HepG2 (cell line): ENCODE measurements around the gene AHRR. TPM values are rescaled to one million over a fixed set of nuclear protein-coding genes. Genes with fewer than 3 reads are reported as not detected.

Experiments used
- CHCHD3 ChIP-seq: sonication (generic); formaldehyde crosslinking; IDR thresholded peaks from 2 replicates; pipeline ENCODE4 v1.8.0; 2022; ENCODE audit warnings: mild to moderate bottlenecking, missing genetic modification reagents, moderate library complexity
- CREM ChIP-seq, 2 experiments: sonication (generic) in 1 of 2; formaldehyde crosslinking in 1 of 2; IDR thresholded peaks; 2 replicates each; pipeline versions ENCODE4 v1.4.0 to v1.6.1; 2016 to 2020; ENCODE audit warnings: antibody characterized with exemption in 1 of 2, mild to moderate bottlenecking in 1 of 2, missing genetic modification reagents in 1 of 2
- CSRNP2 ChIP-seq: sonication (generic); formaldehyde crosslinking; conservative IDR thresholded peaks from 2 replicates; pipeline ENCODE4 v1.8.0; 2022; ENCODE audit warnings: low read depth, missing genetic modification reagents
- DNMT3B ChIP-seq: conservative IDR thresholded peaks from 2 replicates; pipeline ENCODE4 v1.6.1; 2016; ENCODE audit warnings: missing biosample characterization, control low read depth
- E2F2 ChIP-seq: sonication (generic); formaldehyde crosslinking; IDR thresholded peaks from 2 replicates; pipeline ENCODE4 v1.4.0; 2020; ENCODE audit warnings: missing genetic modification reagents, borderline replicate concordance
- GLMP ChIP-seq: sonication (generic); formaldehyde crosslinking; IDR thresholded peaks from 2 replicates; pipeline ENCODE4 v1.9.0; 2021; ENCODE audit warnings: missing genetic modification reagents, mild to moderate bottlenecking, borderline replicate concordance
- GTF2F1 ChIP-seq: fragments of 150-350 bp; IDR thresholded peaks from 2 replicates; pipeline ENCODE4 v1.6.1; 2014; ENCODE audit warnings: low read length
- HDAC6 ChIP-seq: fragments of 200-600 bp; sonication (generic); IDR thresholded peaks from 2 replicates; pipeline ENCODE4 v1.7.0; 2017; ENCODE audit warnings: mild to moderate bottlenecking, antibody characterized with exemption, low read length, low read depth
- MBNL3 ChIP-seq: fragments of 250-450 bp; sonication (Bioruptor Pico); conservative IDR thresholded peaks from 2 replicates; pipeline ENCODE4 v1.8.0; 2022; ENCODE audit warnings: mild to moderate bottlenecking, inconsistent platforms
- NR2F1 ChIP-seq, 2 experiments: fragments of 450-650 bp in 1 of 2; formaldehyde crosslinking in 1 of 2; IDR thresholded peaks; 2 replicates each; pipeline versions ENCODE4 v1.5.0 to v1.6.1; 2016 to 2020; ENCODE audit warnings: mild to moderate bottlenecking in 1 of 2, missing compliant biosample characterization in 1 of 2, missing genetic modification reagents in 1 of 2, moderate library complexity in 1 of 2
- PATZ1 ChIP-seq: sonication (generic); formaldehyde crosslinking; IDR thresholded peaks from 2 replicates; pipeline ENCODE4 v1.4.0; 2020; ENCODE audit warnings: missing genetic modification reagents
- PAXIP1 ChIP-seq: sonication (generic); formaldehyde crosslinking; conservative IDR thresholded peaks from 2 replicates; pipeline ENCODE4 v1.4.0; 2020; ENCODE audit warnings: mild to moderate bottlenecking, missing genetic modification reagents, moderate library complexity
- PHF21A ChIP-seq: sonication (generic); formaldehyde crosslinking; IDR thresholded peaks from 2 replicates; pipeline ENCODE4 v1.5.0; 2020; ENCODE audit warnings: mild to moderate bottlenecking, missing genetic modification reagents
- STAG1 ChIP-seq: sonication (generic); formaldehyde crosslinking; IDR thresholded peaks from 2 replicates; pipeline ENCODE4 v1.4.0; 2020; ENCODE audit warnings: missing genetic modification reagents
- ZNF180 ChIP-seq: sonication (generic); formaldehyde crosslinking; IDR thresholded peaks from 2 replicates; pipeline ENCODE4 v1.4.0; 2020; ENCODE audit warnings: low read depth, missing genetic modification reagents, borderline replicate concordance
- ZNF33B ChIP-seq: sonication (generic); formaldehyde crosslinking; IDR thresholded peaks from 2 replicates; pipeline ENCODE4 v1.5.1; 2020; ENCODE audit warnings: mild to moderate bottlenecking, missing genetic modification reagents
- ZNF773 ChIP-seq: sonication (generic); formaldehyde crosslinking; IDR thresholded peaks from 2 replicates; pipeline ENCODE4 v1.4.0; 2020; ENCODE audit warnings: missing genetic modification reagents, borderline replicate concordance
- ZNF780A ChIP-seq: sonication (generic); formaldehyde crosslinking; IDR thresholded peaks from 2 replicates; pipeline ENCODE4 v1.8.0; 2022; ENCODE audit warnings: mild to moderate bottlenecking, missing genetic modification reagents, moderate library complexity
- polyA plus RNA-seq, 8 experiments: library from polyadenylated mRNA; depleted of rRNA in 3 of 8; stranded (reverse) in 7 of 8; unstranded in 1 of 8; fragments of >200 nt; fragmentation: Illumina TruSeq in 4 of 8; extraction: Trizol in 4 of 8; gene quantifications; 2 replicates each; pipeline versions ENCODE4 v1.2.1 to v1.2.3, GENCODE V29; 2011 to 2016; ENCODE audit warnings: low read depth in 4 of 8, missing spikeins in 1 of 8, mixed read lengths in 1 of 8; ENCODE audit not compliant: insufficient read depth in 1 of 8
- total RNA-seq, 5 experiments: library from RNA; depleted of rRNA; stranded (reverse); fragments of >200 nt; fragmentation: Illumina TruSeq; extraction: Trizol; gene quantifications; 2 replicates each; pipeline ENCODE4 v1.2.3, GENCODE V29; 2016; ENCODE audit warnings: low read depth in 1 of 5

AHRR gene
- total and polyA plus RNA-seq, 2 of the 13 experiments (the other 11 are each of a cell fraction or from before 2014, with no cell fraction given), result 0.28 to 0.35 TPM

DNA sequence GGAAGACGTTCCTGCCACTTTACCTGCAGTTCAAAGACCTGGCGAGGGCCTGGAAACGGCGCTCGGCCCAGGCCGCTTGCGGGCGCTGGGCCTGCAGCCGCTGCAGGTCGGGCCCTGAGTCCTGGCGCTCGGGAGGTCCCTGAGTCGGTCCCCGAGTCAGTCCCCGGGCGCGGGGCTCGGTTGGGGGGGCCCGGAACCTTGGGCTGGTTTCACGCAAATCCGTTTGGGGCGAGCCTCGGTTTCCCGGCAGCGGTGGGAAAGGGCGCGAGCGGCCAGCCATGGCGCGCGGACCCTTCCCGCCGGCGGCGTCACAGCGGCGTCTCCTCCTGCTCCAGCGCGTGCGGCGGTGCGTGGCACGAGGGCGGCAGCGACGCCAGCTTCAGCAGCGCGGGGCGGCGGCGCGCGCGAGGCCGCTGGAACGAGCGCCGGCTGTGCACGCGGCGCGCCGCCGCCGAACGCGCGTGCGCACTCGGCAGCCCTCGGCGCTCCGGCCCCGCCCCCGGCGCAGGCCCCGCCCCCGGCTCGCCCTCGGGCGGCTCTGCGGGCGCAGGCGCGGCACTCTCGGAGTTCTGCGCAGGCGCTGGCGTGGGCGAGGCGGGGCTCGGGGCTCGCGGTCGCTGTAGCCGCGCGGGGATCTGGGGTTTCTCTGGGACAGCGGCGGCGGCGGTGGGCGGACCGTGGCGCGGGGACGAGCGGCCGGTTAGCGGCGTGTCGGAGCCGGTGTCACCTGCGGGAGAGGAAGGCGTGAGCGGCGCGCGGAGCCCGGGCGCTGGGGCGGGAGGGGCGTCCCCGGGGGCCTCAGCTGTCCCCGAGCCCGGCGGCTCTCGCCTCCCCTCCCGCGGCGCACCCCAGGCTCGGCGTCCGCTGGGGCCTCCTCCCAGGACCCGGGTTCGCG, 151.4 kb downstream of the AHRR start (continued):
- TF ChIP-seq CSRNP2 (CRISPR knock-in tag), result peak; percentile 96
- TF ChIP-seq PATZ1 (CRISPR knock-in tag), result 0 out of 2 replicates have a peak, but pooled peaks have one; percentile 26
- TF ChIP-seq GTF2F1, result no peak
- TF ChIP-seq ZNF33B (CRISPR knock-in tag), result peak; percentile 97
- TF ChIP-seq MBNL3 (CRISPR knock-in tag), result no peak
- TF ChIP-seq PAXIP1 (CRISPR knock-in tag), result no peak
- peak; percentile 71; the same call in 1 of the 2 replicates for TF ChIP-seq ZNF780A (CRISPR knock-in tag)
- no peak; the same call in 1 of the 2 replicates for TF ChIP-seq DNMT3B
- no peak for TF ChIP-seq GLMP (CRISPR knock-in tag)
- no peak; the same call in 1 of the 2 replicates for TF ChIP-seq E2F2 (CRISPR knock-in tag)
- no peak for TF ChIP-seq STAG1
- TF ChIP-seq CREM (IDR thresholded peaks at IDR 0.05), result no peak
- TF ChIP-seq CREM (CRISPR knock-in tag; IDR thresholded peaks at IDR 0.05), result no peak
- no peak for TF ChIP-seq HDAC6
- no peak; the same call in 1 of the 2 replicates for TF ChIP-seq ZNF180 (CRISPR knock-in tag)
- no peak for TF ChIP-seq NR2F1 (CRISPR knock-in tag; IDR thresholded peaks at IDR 0.05)
- peak; percentile 99 for TF ChIP-seq ZNF773 (CRISPR knock-in tag)
- TF ChIP-seq CHCHD3 (CRISPR knock-in tag), result peak; percentile 98
- TF ChIP-seq PHF21A (CRISPR knock-in tag), result no peak
